Posterior cingulate gyrus (tissue), 11 donors: ENCODE results near the gene RIN1.

Source experiments
- DNase-seq, 10 donors: peaks; one replicate each; pipeline versions ENCODE4 v3.0.0 to v3.0.0-alpha.2; 2020 to 2021; ENCODE audit warnings: mixed read lengths in 3 of 10
- intact Hi-C: fragments of 100-400 bp; cut with DNase I; formaldehyde crosslinking; loops from one replicate; pipeline ENCODE4 v1.15.1; 2023

The RIN1 gene

GRCh38 chr11:66287889-66288670 is 48.2 kb downstream of the RIN1 start:
- DNase-seq: no peak
- intact Hi-C loops: no loop called here

- DNase-seq: no peak
- intact Hi-C loops: no loop called here
Measured at GRCh38 chr11:66287211-66287888, 48.9 kb downstream of the RIN1 start.

GRCh38 chr11:66286699-66287098 is 49.5 kb downstream of the RIN1 start:
- intact Hi-C loops: no loop called here
- DNase-seq: peak in 1 of 10 donors; percentile 79

GRCh38 chr11:66285250-66285947 is 50.8 kb downstream of the RIN1 start:
- no peak for DNase-seq
- intact Hi-C loops: no loop called here

GRCh38 chr11:66284526-66285078 is 51.6 kb downstream of the RIN1 start:
- intact Hi-C loops: no loop called here
- no peak for DNase-seq

GRCh38 chr11:66283461-66284105 is 52.7 kb downstream of the RIN1 start:
- intact Hi-C loops: loop anchor here (2.0 kb wide), 1 partner anchor 61 kb away; no protein-coding TSS in a partner anchor

GRCh38 chr11:66282468-66283455 is 53.5 kb downstream of the RIN1 start:
- peak; percentile 98 to 100 (median 100) for DNase-seq
- intact Hi-C loops: loop anchor here (2.0 kb wide), 1 partner anchor 60 kb away; no protein-coding TSS in a partner anchor

More at GRCh38 chr11:66283461-66284105, 52.7 kb downstream of the RIN1 start:
- DNase-seq: no peak
